ENCODE measurements around the gene MRPS15.
"Not testable (repeated sequence)": the region's sequence is repeated elsewhere in the genome, so short reads cannot be mapped to it uniquely, and the experiment has no call there.

Gene MRPS15

GRCh38 chr1:36479505-36480051 lies 15.4 kb upstream of the MRPS15 start:
- no peak overlapping the region for H3K4me3 ChIP-seq
- TF ChIP-seq FOXP2 (optimal IDR thresholded peaks at IDR 0.05; ENCODE audit: control extremely low read depth, extremely low read length, insufficient read depth) = no peak
- TF ChIP-seq EZH2 (IDR thresholded peaks at IDR 0.05) = no peak
- TF ChIP-seq POLR2AphosphoS5 (IDR thresholded peaks at IDR 0.05; ENCODE audit: borderline replicate concordance, low read depth, low read length) = no peak
- H3K9me3 ChIP-seq (ENCODE audit: low read depth, low read length) = no peaks in the 10 kb centered on the region
- no peak for DNase-seq (ENCODE audit: low read depth, low spot score)
- H3K27ac ChIP-seq = no peak overlapping the region
- H3K36me3 ChIP-seq (ENCODE audit: insufficient read depth, low read length) = no peaks in the 10 kb centered on the region
- H3K9ac ChIP-seq (ENCODE audit: insufficient read length) = no peak overlapping the region

GRCh38 chr1:36477615-36478014 lies 13.4 kb upstream of the MRPS15 start:
- not testable (repeated sequence) for DNase-seq (ENCODE audit: low read depth, low spot score); H3K9me3 ChIP-seq (ENCODE audit: low read depth, low read length); H3K27ac ChIP-seq; H3K4me3 ChIP-seq; H3K36me3 ChIP-seq (ENCODE audit: insufficient read depth, low read length); H3K9ac ChIP-seq (ENCODE audit: insufficient read length)

GRCh38 chr1:36476945-36477344 lies 12.8 kb upstream of the MRPS15 start:
- TF ChIP-seq EZH2 (IDR thresholded peaks at IDR 0.05) (no peak), FOXP2 (optimal IDR thresholded peaks at IDR 0.05; ENCODE audit: control extremely low read depth, extremely low read length, insufficient read depth) (no peak), POLR2AphosphoS5 (IDR thresholded peaks at IDR 0.05; ENCODE audit: borderline replicate concordance, low read depth, low read length) (no peak)
- Histone ChIP-seq H3K4me3 (no peak overlapping the region), H3K9ac (ENCODE audit: insufficient read length) (no peak overlapping the region), H3K36me3 (ENCODE audit: insufficient read depth, low read length) (no peaks in the 10 kb centered on the region), H3K9me3 (ENCODE audit: low read depth, low read length) (no peaks in the 10 kb centered on the region), H3K27ac (no peak overlapping the region)
- DNase-seq (ENCODE audit: low read depth, low spot score) = no peak

GRCh38 chr1:36475910-36476604 lies 11.9 kb upstream of the MRPS15 start:
- Histone ChIP-seq H3K4me3 (no peak overlapping the region), H3K9me3 (ENCODE audit: low read depth, low read length) (no peaks in the 10 kb centered on the region), H3K36me3 (ENCODE audit: insufficient read depth, low read length) (no peaks in the 10 kb centered on the region), H3K27ac (no peak overlapping the region), H3K9ac (ENCODE audit: insufficient read length) (no peak overlapping the region)
- TF ChIP-seq POLR2AphosphoS5 (IDR thresholded peaks at IDR 0.05; ENCODE audit: borderline replicate concordance, low read depth, low read length) = no peak
- no peak for TF ChIP-seq EZH2 (IDR thresholded peaks at IDR 0.05)
- no peak for TF ChIP-seq FOXP2 (optimal IDR thresholded peaks at IDR 0.05; ENCODE audit: control extremely low read depth, extremely low read length, insufficient read depth)
- DNase-seq (ENCODE audit: low read depth, low spot score) = no peak

GRCh38 chr1:36475341-36475740 lies 11.2 kb upstream of the MRPS15 start:
- Histone ChIP-seq H3K9ac (ENCODE audit: insufficient read length) (no peak overlapping the region), H3K4me3 (no peak overlapping the region), H3K36me3 (ENCODE audit: insufficient read depth, low read length) (no peaks in the 10 kb centered on the region), H3K27ac (no peak overlapping the region), H3K9me3 (ENCODE audit: low read depth, low read length) (no peaks in the 10 kb centered on the region)
- DNase-seq (ENCODE audit: low read depth, low spot score) = no peak
- TF ChIP-seq POLR2AphosphoS5 (IDR thresholded peaks at IDR 0.05; ENCODE audit: borderline replicate concordance, low read depth, low read length) (no peak), EZH2 (IDR thresholded peaks at IDR 0.05) (no peak), FOXP2 (optimal IDR thresholded peaks at IDR 0.05; ENCODE audit: control extremely low read depth, extremely low read length, insufficient read depth) (no peak)

GRCh38 chr1:36472656-36473055 lies 8.5 kb upstream of the MRPS15 start:
- DNase-seq (ENCODE audit: low read depth, low spot score) = no peak
- Histone ChIP-seq H3K27ac (no peak overlapping the region), H3K36me3 (ENCODE audit: insufficient read depth, low read length) (no peaks in the 10 kb centered on the region), H3K9me3 (ENCODE audit: low read depth, low read length) (no peaks in the 10 kb centered on the region), H3K4me3 (no peak overlapping the region), H3K9ac (ENCODE audit: insufficient read length) (no peak overlapping the region)
- TF ChIP-seq FOXP2 (optimal IDR thresholded peaks at IDR 0.05; ENCODE audit: control extremely low read depth, extremely low read length, insufficient read depth) (no peak), EZH2 (IDR thresholded peaks at IDR 0.05) (no peak), POLR2AphosphoS5 (IDR thresholded peaks at IDR 0.05; ENCODE audit: borderline replicate concordance, low read depth, low read length) (no peak)

- no peak overlapping the region for H3K27ac ChIP-seq
- H3K4me3 ChIP-seq = no peak overlapping the region
- no peak for TF ChIP-seq EZH2 (IDR thresholded peaks at IDR 0.05)
- TF ChIP-seq FOXP2 (optimal IDR thresholded peaks at IDR 0.05; ENCODE audit: control extremely low read depth, extremely low read length, insufficient read depth) = no peak
- TF ChIP-seq POLR2AphosphoS5 (IDR thresholded peaks at IDR 0.05; ENCODE audit: borderline replicate concordance, low read depth, low read length) = no peak
- H3K36me3 ChIP-seq (ENCODE audit: insufficient read depth, low read length) = no peaks in the 10 kb centered on the region
- H3K9me3 ChIP-seq (ENCODE audit: low read depth, low read length) = no peaks in the 10 kb centered on the region
- H3K9ac ChIP-seq (ENCODE audit: insufficient read length) = no peak overlapping the region
- no peak for DNase-seq (ENCODE audit: low read depth, low spot score)
Observed at GRCh38 chr1:36471830-36472641, 7.9 kb upstream of the MRPS15 start.

GRCh38 chr1:36469163-36469562 lies 5.0 kb upstream of the MRPS15 start:
- no peak overlapping the region for H3K27ac ChIP-seq
- no peak overlapping the region for H3K9ac ChIP-seq (ENCODE audit: insufficient read length)
- no peak for TF ChIP-seq FOXP2 (optimal IDR thresholded peaks at IDR 0.05; ENCODE audit: control extremely low read depth, extremely low read length, insufficient read depth)
- TF ChIP-seq POLR2AphosphoS5 (IDR thresholded peaks at IDR 0.05; ENCODE audit: borderline replicate concordance, low read depth, low read length) = no peak
- no peak for TF ChIP-seq EZH2 (IDR thresholded peaks at IDR 0.05)
- H3K36me3 ChIP-seq (ENCODE audit: insufficient read depth, low read length) = no peaks in the 10 kb centered on the region
- no peak for DNase-seq (ENCODE audit: low read depth, low spot score)
- no peak overlapping the region for H3K4me3 ChIP-seq
- no peaks in the 10 kb centered on the region for H3K9me3 ChIP-seq (ENCODE audit: low read depth, low read length)

Data from SK-N-MC (cell line).